Measurements from ENCODE around the gene CX3CL1.

- TF ChIP-seq CTCF (IDR thresholded peaks at IDR 0.05), result no peak
- no peak for TF ChIP-seq EZH2 (IDR thresholded peaks at IDR 0.05; ENCODE audit: borderline replicate concordance, insufficient read depth, low read depth, low read length, poor library complexity, severe bottlenecking)
Observed at GRCh38 chr16:57386381-57386951, 14.2 kb downstream of the CX3CL1 start.

Measured in B cell (primary cell).